ENCODE measurements around the gene RPL38. TPM values are rescaled to one million over a fixed set of nuclear protein-coding genes. Genes with fewer than 3 reads are reported as not detected.

RPL38 gene
- total RNA-seq, 1 donor from 2014 or later: 393 TPM

GRCh38 chr17:74190807-74191406 is 12.6 kb upstream of the RPL38 start:
- H3K4me3 ChIP-seq: no peak overlapping the region
- peaks cover 5% of the 10 kb centered on the region for H3K27me3 ChIP-seq
- no peaks in the 10 kb centered on the region for H3F3A ChIP-seq (ENCODE audit: low read depth)
- Mint-ChIP-seq H3K27me3 (ENCODE audit: insufficient read depth, low read depth) (peaks cover 28% of the 10 kb centered on the region), H3K4me3 (no peak overlapping the region), H3K4me1 (peaks cover 41% of the 10 kb centered on the region), H3K9me3 (no peaks in the 10 kb centered on the region), H3K27ac (no peak overlapping the region), H3K36me3 (no peaks in the 10 kb centered on the region)
- H3K9me3 ChIP-seq (ENCODE audit: low read depth): no peaks in the 10 kb centered on the region
- TF ChIP-seq EZH2phosphoT487 (IDR thresholded peaks at IDR 0.05) (no peak), EZH2 (IDR thresholded peaks at IDR 0.05) (no peak)
- TF ChIP-seq, protein P1, sequence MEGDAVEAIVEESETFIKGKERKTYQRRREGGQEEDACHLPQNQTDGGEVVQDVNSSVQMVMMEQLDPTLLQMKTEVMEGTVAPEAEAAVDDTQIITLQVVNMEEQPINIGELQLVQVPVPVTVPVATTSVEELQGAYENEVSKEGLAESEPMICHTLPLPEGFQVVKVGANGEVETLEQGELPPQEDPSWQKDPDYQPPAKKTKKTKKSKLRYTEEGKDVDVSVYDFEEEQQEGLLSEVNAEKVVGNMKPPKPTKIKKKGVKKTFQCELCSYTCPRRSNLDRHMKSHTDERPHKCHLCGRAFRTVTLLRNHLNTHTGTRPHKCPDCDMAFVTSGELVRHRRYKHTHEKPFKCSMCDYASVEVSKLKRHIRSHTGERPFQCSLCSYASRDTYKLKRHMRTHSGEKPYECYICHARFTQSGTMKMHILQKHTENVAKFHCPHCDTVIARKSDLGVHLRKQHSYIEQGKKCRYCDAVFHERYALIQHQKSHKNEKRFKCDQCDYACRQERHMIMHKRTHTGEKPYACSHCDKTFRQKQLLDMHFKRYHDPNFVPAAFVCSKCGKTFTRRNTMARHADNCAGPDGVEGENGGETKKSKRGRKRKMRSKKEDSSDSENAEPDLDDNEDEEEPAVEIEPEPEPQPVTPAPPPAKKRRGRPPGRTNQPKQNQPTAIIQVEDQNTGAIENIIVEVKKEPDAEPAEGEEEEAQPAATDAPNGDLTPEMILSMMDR (IDR thresholded peaks at IDR 0.05): no peak
- no peak overlapping the region for H3K4me2 ChIP-seq
- no peak overlapping the region for H3K9ac ChIP-seq
- no peak overlapping the region for H2AFZ ChIP-seq (replicated peaks)
- H3K36me3 ChIP-seq: no peaks in the 10 kb centered on the region
- no peak overlapping the region for H3K27ac ChIP-seq
- peak; percentile 74 for DNase-seq (ENCODE audit: low spot score)
- H3K4me1 ChIP-seq: peaks cover 9% of the 10 kb centered on the region
- H4K20me1 ChIP-seq (ENCODE audit: low read depth): peaks cover 10% of the 10 kb centered on the region
- no peaks in the 10 kb centered on the region for H3K79me2 ChIP-seq (ENCODE audit: low read depth)

DNA sequence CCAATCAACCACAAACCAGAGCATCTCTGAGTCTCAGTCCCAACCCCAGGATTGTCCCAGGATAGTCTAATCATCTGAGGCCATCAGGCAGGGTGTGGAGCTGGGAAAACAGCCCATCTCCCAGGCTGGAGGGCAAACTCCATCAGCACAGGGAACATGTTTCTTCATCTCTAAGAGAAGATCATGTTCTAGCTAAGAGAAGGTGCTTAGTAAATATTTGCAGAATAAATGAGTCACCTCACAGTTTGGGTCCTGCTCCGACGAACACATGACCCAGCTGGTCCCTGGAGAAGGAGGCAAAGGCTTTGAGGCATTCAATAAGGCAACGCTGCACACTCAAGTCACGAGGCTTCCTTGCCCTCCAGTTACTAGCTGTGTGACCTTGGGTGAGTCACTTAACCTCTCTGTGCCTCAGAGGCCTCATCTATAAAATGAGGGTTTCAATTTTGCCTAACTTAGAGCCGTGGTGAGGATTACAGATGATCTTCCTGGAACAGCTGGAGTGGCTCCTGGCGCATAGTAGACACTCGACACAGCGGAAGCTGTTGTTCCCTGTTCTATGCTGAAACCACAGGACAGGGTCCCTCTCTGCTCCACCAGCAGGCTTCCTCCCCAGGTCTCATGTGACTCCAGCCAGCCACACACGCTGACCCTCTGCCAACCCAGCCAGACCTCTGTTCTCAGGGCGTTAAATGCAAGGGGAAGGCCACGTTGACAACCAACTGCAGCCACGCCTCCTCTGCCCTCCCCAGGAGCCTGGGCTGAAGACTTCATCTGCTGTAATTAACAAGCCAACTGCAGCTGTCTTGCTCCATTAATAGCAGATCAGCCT is 10.3 kb upstream of the RPL38 start:
- Mint-ChIP-seq H3K4me3 (peak overlapping the region; percentile 53), H3K27ac (peak overlapping the region; percentile 25), H3K36me3 (no peaks in the 10 kb centered on the region), H3K27me3 (ENCODE audit: insufficient read depth, low read depth) (peaks cover 32% of the 10 kb centered on the region), H3K4me1 (peaks cover 47% of the 10 kb centered on the region), H3K9me3 (no peaks in the 10 kb centered on the region)
- no peaks in the 10 kb centered on the region for H3K9me3 ChIP-seq (ENCODE audit: low read depth)
- H3K4me2 ChIP-seq: no peak overlapping the region
- H3K36me3 ChIP-seq: no peaks in the 10 kb centered on the region
- H3F3A ChIP-seq (ENCODE audit: low read depth): no peaks in the 10 kb centered on the region
- H3K79me2 ChIP-seq (ENCODE audit: low read depth): no peaks in the 10 kb centered on the region
- no peak overlapping the region for H3K4me3 ChIP-seq
- H2AFZ ChIP-seq (replicated peaks): no peak overlapping the region
- H3K27ac ChIP-seq: no peak overlapping the region
- no peak overlapping the region for H3K9ac ChIP-seq
- no peak for DNase-seq (ENCODE audit: low spot score)
- TF ChIP-seq, protein P1 (IDR thresholded peaks at IDR 0.05): no peak
- TF ChIP-seq EZH2 (IDR thresholded peaks at IDR 0.05) (no peak), EZH2phosphoT487 (IDR thresholded peaks at IDR 0.05) (no peak)
- H4K20me1 ChIP-seq (ENCODE audit: low read depth): peaks cover 10% of the 10 kb centered on the region
- no peaks in the 10 kb centered on the region for H3K4me1 ChIP-seq
- H3K27me3 ChIP-seq: peaks cover 12% of the 10 kb centered on the region

DNA sequence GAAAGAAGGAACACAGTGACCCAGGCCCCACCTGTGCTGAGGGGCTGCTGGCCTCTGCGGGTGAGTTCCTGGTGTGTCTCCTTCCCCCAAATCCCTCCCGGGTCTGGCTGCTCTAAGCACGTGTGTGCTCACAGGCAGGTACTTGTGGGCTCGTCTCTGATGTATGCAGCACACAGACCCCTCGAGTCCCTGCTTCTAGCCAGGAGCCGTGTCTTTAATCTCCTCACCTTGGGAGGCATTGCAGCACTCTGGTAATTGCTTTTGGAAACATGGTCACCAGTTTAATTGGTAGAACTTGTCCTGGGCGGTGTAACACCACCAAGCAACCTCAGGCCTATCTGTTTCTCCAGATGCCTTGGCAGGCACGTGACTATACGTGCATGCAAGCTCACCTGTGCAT is 8.8 kb upstream of the RPL38 start:
- H3K27ac ChIP-seq: no peak overlapping the region
- no peaks in the 10 kb centered on the region for H3K36me3 ChIP-seq
- H4K20me1 ChIP-seq (ENCODE audit: low read depth): peaks cover 10% of the 10 kb centered on the region
- no peaks in the 10 kb centered on the region for H3K9me3 Mint-ChIP-seq
- no peak overlapping the region for H3K4me3 Mint-ChIP-seq
- H3K27me3 Mint-ChIP-seq (ENCODE audit: insufficient read depth, low read depth): peaks cover 29% of the 10 kb centered on the region
- no peaks in the 10 kb centered on the region for H3F3A ChIP-seq (ENCODE audit: low read depth)
- H3K27ac Mint-ChIP-seq: no peak overlapping the region
- H3K9ac ChIP-seq: no peak overlapping the region
- H2AFZ ChIP-seq (replicated peaks): no peak overlapping the region
- H3K9me3 ChIP-seq (ENCODE audit: low read depth): no peaks in the 10 kb centered on the region
- H3K4me2 ChIP-seq: no peak overlapping the region
- peaks cover 55% of the 10 kb centered on the region for H3K4me1 Mint-ChIP-seq
- H3K4me1 ChIP-seq: no peaks in the 10 kb centered on the region
- TF ChIP-seq EZH2phosphoT487 (IDR thresholded peaks at IDR 0.05) (no peak), EZH2 (IDR thresholded peaks at IDR 0.05) (no peak)
- TF ChIP-seq, protein P1 (IDR thresholded peaks at IDR 0.05): no peak
- no peaks in the 10 kb centered on the region for H3K36me3 Mint-ChIP-seq
- no peaks in the 10 kb centered on the region for H3K79me2 ChIP-seq (ENCODE audit: low read depth)
- H3K27me3 ChIP-seq: peaks cover 25% of the 10 kb centered on the region
- no peak for DNase-seq (ENCODE audit: low spot score)
- no peak overlapping the region for H3K4me3 ChIP-seq
